Neural cell (in vitro differentiated cells): ENCODE measurements around the gene HOMER2. TPM values are rescaled to one million over a fixed set of nuclear protein-coding genes. Genes with fewer than 3 reads are reported as not detected.

Experiments used
- H2AFZ ChIP-seq: fragments of 200-600, 300-800 bp; sonication (generic), shearing (Covaris generic); 2 replicates; pipeline ENCODE4 v1.6.0; 2014; ENCODE audit warnings: low read depth, mild to moderate bottlenecking, antibody characterized with exemption, low read length, moderate library complexity
- H3F3A ChIP-seq: fragments of 200-600 bp; shearing (Covaris generic); 2 replicates; pipeline ENCODE4 v1.6.1; 2016; ENCODE audit warnings: mild to moderate bottlenecking, moderate library complexity, mixed read lengths, antibody characterized with exemption, low read length; ENCODE audit not compliant: insufficient read depth, poor library complexity, severe bottlenecking
- H3K27ac ChIP-seq: fragments of 200-600, 300-800 bp; sonication (generic), shearing (Covaris generic); 2 replicates; pipeline ENCODE4 v1.5.1; 2014; ENCODE audit warnings: mild to moderate bottlenecking, low read length, moderate library complexity
- H3K27me3 ChIP-seq: fragments of 300-800, 200-600 bp; sonication (generic), shearing (Covaris generic); 2 replicates; pipeline ENCODE4 v1.6.0; 2014; ENCODE audit warnings: mild to moderate bottlenecking, low read depth, low read length, moderate library complexity; ENCODE audit not compliant: insufficient read depth
- H3K36me3 ChIP-seq: fragments of 300-800, 200-600 bp; sonication (generic), shearing (Covaris generic); 2 replicates; pipeline ENCODE4 v1.5.1; 2014; ENCODE audit warnings: mild to moderate bottlenecking, antibody characterized with exemption, low read length, moderate library complexity; ENCODE audit not compliant: insufficient read depth
- H3K4me2 ChIP-seq: fragments of 300-800, 200-600 bp; sonication (generic), shearing (Covaris generic); 2 replicates; pipeline ENCODE4 v1.6.0; 2014; ENCODE audit warnings: mild to moderate bottlenecking, low read length
- H3K4me3 ChIP-seq: fragments of 300-800, 200-600 bp; sonication (generic), shearing (Covaris generic); 2 replicates; pipeline ENCODE4 v1.5.1; 2014; ENCODE audit warnings: mild to moderate bottlenecking, low read length, moderate library complexity
- H3K79me2 ChIP-seq: fragments of 200-600 bp; shearing (Covaris generic); replicated peaks from 2 replicates; pipeline ENCODE4 v1.6.0; 2014; ENCODE audit warnings: mild to moderate bottlenecking, low read length, moderate library complexity; ENCODE audit not compliant: insufficient read depth
- H3K9ac ChIP-seq: fragments of 300-800, 200-600 bp; sonication (generic), shearing (Covaris generic); 2 replicates; pipeline ENCODE4 v1.6.1; 2016; ENCODE audit warnings: mild to moderate bottlenecking, low read length, mixed read lengths
- H3K9me2 ChIP-seq: fragments of 200-600 bp; shearing (Covaris generic); 2 replicates; pipeline ENCODE4 v1.6.1; 2016; ENCODE audit warnings: mild to moderate bottlenecking, low read length, mixed read lengths; ENCODE audit not compliant: insufficient read depth
- H3K9me3 ChIP-seq: fragments of 200-600, 300-800 bp; sonication (generic), shearing (Covaris generic); 2 replicates; pipeline ENCODE4 v1.6.1; 2016; ENCODE audit warnings: mild to moderate bottlenecking, mixed run types, low read length, moderate library complexity, mixed read lengths
- H4K20me1 ChIP-seq: fragments of 200-600 bp; shearing (Covaris generic); 2 replicates; pipeline ENCODE4 v1.6.1; 2016; ENCODE audit warnings: mild to moderate bottlenecking, mixed run types; ENCODE audit not compliant: insufficient read depth
- CTCF ChIP-seq: fragments of 450-650 bp; IDR thresholded peaks from 2 replicates; pipeline ENCODE4 v1.5.1; 2014; ENCODE audit warnings: antibody characterized with exemption, mild to moderate bottlenecking, moderate library complexity; ENCODE audit not compliant: poor library complexity, severe bottlenecking
- EP300 ChIP-seq: fragments of 450-650 bp; conservative IDR thresholded peaks from 2 replicates; pipeline ENCODE4 v1.6.1; 2014; ENCODE audit warnings: antibody characterized with exemption, mild to moderate bottlenecking, moderate library complexity; ENCODE audit not compliant: poor library complexity, severe bottlenecking
- EZH2 ChIP-seq: fragments of 200-600, 300-800 bp; shearing (Covaris generic), sonication (generic); IDR thresholded peaks from 2 replicates; pipeline ENCODE4 v1.6.1; 2014; ENCODE audit warnings: antibody characterized with exemption, low read length, borderline replicate concordance, mild to moderate bottlenecking; ENCODE audit not compliant: insufficient read depth, poor library complexity, severe bottlenecking
- MXI1 ChIP-seq: fragments of 450-650 bp; conservative IDR thresholded peaks from 2 replicates; pipeline ENCODE4 v1.6.1; 2014; ENCODE audit warnings: antibody characterized with exemption, mild to moderate bottlenecking; ENCODE audit not compliant: poor library complexity, severe bottlenecking
- POLR2AphosphoS5 ChIP-seq: IDR thresholded peaks from 2 replicates; pipeline ENCODE4 v1.6.1; 2012
- RAD21 ChIP-seq: fragments of 450-650 bp; conservative IDR thresholded peaks from 2 replicates; pipeline ENCODE4 v1.6.1; 2014; ENCODE audit warnings: antibody characterized with exemption, mild to moderate bottlenecking, moderate library complexity
- SMC3 ChIP-seq: fragments of 450-650 bp; conservative IDR thresholded peaks from 2 replicates; pipeline ENCODE4 v1.6.1; 2014; ENCODE audit warnings: antibody characterized with exemption, mild to moderate bottlenecking, moderate library complexity; ENCODE audit not compliant: poor library complexity
- TAF1 ChIP-seq: IDR thresholded peaks from 2 replicates; pipeline ENCODE4 v1.6.1; 2012; ENCODE audit warnings: low read depth
- polyA plus RNA-seq: library from polyadenylated mRNA; depleted of rRNA; stranded (reverse); fragments of >200 nt; gene quantifications from 2 replicates; pipeline ENCODE4 v1.2.3, GENCODE V29; 2014
- TF ChIP-seq, protein P1 (sequence below): IDR thresholded peaks from 2 replicates; pipeline ENCODE4 v1.6.1; 2012; ENCODE audit warnings: borderline replicate concordance

HOMER2 gene
- polyA plus RNA-seq, 1 donor from 2014 or later = 21.7 TPM

- no peak overlapping the region for H3K4me2 ChIP-seq
- no peaks in the 10 kb centered on the region for H3K27me3 ChIP-seq
- H2AFZ ChIP-seq = no peak overlapping the region
- no peaks in the 10 kb centered on the region for H3K79me2 ChIP-seq
- H3K36me3 ChIP-seq = no peaks in the 10 kb centered on the region
- no peaks in the 10 kb centered on the region for H3F3A ChIP-seq
- H3K9me3 ChIP-seq = no peaks in the 10 kb centered on the region
- H3K9ac ChIP-seq = no peak overlapping the region
- TF ChIP-seq POLR2AphosphoS5 (no peak), SMC3 (no peak), TAF1 (no peak), RAD21 (no peak), MXI1 (no peak), EP300 (no peak), CTCF (no peak), EZH2 (no peak)
- TF ChIP-seq, protein P1, sequence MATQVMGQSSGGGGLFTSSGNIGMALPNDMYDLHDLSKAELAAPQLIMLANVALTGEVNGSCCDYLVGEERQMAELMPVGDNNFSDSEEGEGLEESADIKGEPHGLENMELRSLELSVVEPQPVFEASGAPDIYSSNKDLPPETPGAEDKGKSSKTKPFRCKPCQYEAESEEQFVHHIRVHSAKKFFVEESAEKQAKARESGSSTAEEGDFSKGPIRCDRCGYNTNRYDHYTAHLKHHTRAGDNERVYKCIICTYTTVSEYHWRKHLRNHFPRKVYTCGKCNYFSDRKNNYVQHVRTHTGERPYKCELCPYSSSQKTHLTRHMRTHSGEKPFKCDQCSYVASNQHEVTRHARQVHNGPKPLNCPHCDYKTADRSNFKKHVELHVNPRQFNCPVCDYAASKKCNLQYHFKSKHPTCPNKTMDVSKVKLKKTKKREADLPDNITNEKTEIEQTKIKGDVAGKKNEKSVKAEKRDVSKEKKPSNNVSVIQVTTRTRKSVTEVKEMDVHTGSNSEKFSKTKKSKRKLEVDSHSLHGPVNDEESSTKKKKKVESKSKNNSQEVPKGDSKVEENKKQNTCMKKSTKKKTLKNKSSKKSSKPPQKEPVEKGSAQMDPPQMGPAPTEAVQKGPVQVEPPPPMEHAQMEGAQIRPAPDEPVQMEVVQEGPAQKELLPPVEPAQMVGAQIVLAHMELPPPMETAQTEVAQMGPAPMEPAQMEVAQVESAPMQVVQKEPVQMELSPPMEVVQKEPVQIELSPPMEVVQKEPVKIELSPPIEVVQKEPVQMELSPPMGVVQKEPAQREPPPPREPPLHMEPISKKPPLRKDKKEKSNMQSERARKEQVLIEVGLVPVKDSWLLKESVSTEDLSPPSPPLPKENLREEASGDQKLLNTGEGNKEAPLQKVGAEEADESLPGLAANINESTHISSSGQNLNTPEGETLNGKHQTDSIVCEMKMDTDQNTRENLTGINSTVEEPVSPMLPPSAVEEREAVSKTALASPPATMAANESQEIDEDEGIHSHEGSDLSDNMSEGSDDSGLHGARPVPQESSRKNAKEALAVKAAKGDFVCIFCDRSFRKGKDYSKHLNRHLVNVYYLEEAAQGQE = no peak
- H3K4me3 ChIP-seq = no peak overlapping the region
- H3K27ac ChIP-seq = no peak overlapping the region
- H3K9me2 ChIP-seq = no peaks in the 10 kb centered on the region
- no peaks in the 10 kb centered on the region for H4K20me1 ChIP-seq
Observed at GRCh38 chr15:82969353-82969752, 16.8 kb upstream of the HOMER2 start.

DNA sequence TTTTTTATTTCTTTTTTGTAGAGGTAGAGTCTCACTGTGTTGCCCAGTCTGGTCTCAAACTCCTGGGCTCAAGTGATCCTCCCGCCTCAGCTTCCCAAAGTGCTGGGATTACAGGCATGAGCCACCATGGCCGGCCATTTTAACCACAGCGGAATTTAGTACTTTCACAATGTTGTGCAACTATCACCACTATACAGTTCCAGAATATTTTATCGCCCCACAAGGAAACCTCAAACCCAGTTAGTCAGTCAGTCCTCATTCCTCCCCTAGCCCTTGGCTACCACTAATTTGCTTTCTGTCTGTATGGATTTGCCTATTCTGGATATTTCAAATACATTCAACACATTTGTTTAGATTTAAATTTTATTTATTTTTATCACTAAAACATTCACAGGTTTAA lies 15.5 kb upstream of the HOMER2 start:
- Histone ChIP-seq H3K9me3 (no peaks in the 10 kb centered on the region), H3K9me2 (no peaks in the 10 kb centered on the region), H3K9ac (no peak overlapping the region), H3K36me3 (no peaks in the 10 kb centered on the region), H3F3A (no peaks in the 10 kb centered on the region), H3K4me3 (no peak overlapping the region), H3K4me2 (no peak overlapping the region), H3K27me3 (no peaks in the 10 kb centered on the region), H4K20me1 (no peaks in the 10 kb centered on the region), H3K27ac (no peak overlapping the region), H3K79me2 (no peaks in the 10 kb centered on the region), H2AFZ (no peak overlapping the region)
- TF ChIP-seq, protein P1 = no peak
- TF ChIP-seq SMC3 = no peak
- TF ChIP-seq EZH2 = no peak
- TF ChIP-seq EP300 = no peak
- TF ChIP-seq POLR2AphosphoS5 = no peak
- TF ChIP-seq MXI1 = no peak
- no peak for TF ChIP-seq CTCF
- TF ChIP-seq RAD21 = no peak
- TF ChIP-seq TAF1 = no peak
